ENCODE results near the gene NMNAT2.

NMNAT2 gene

GRCh38 chr1:183365093-183365492 is 53.1 kb downstream of the NMNAT2 start:
- Histone ChIP-seq H3F3A (ENCODE audit: insufficient read depth, low read length) (no peaks in the 10 kb centered on the region), H3K9me3 (ENCODE audit: low read length) (no peaks in the 10 kb centered on the region), H2AFZ (ENCODE audit: low read length) (no peak overlapping the region), H3K36me3 (ENCODE audit: insufficient read depth, low read length) (no peaks in the 10 kb centered on the region), H4K20me1 (ENCODE audit: insufficient read depth, low read length) (no peaks in the 10 kb centered on the region), H3K27me3 (ENCODE audit: insufficient read depth, low read length) (no peaks in the 10 kb centered on the region), H3K4me1 (ENCODE audit: insufficient read depth, low read length, severe bottlenecking) (no peaks in the 10 kb centered on the region), H3K79me2 (ENCODE audit: insufficient read depth, low read length) (no peaks in the 10 kb centered on the region), H3K9ac (ENCODE audit: low read length) (no peak overlapping the region), H3K4me2 (ENCODE audit: low read length) (no peak overlapping the region), H3K4me3 (ENCODE audit: low read depth, low read length, poor library complexity, severe bottlenecking) (no peak overlapping the region), H3K9me2 (ENCODE audit: low read depth, low read length) (no peaks in the 10 kb centered on the region), H3K27ac (ENCODE audit: low read depth, low read length, poor library complexity, severe bottlenecking) (no peak overlapping the region)
- TF ChIP-seq, protein P1, sequence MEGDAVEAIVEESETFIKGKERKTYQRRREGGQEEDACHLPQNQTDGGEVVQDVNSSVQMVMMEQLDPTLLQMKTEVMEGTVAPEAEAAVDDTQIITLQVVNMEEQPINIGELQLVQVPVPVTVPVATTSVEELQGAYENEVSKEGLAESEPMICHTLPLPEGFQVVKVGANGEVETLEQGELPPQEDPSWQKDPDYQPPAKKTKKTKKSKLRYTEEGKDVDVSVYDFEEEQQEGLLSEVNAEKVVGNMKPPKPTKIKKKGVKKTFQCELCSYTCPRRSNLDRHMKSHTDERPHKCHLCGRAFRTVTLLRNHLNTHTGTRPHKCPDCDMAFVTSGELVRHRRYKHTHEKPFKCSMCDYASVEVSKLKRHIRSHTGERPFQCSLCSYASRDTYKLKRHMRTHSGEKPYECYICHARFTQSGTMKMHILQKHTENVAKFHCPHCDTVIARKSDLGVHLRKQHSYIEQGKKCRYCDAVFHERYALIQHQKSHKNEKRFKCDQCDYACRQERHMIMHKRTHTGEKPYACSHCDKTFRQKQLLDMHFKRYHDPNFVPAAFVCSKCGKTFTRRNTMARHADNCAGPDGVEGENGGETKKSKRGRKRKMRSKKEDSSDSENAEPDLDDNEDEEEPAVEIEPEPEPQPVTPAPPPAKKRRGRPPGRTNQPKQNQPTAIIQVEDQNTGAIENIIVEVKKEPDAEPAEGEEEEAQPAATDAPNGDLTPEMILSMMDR (IDR thresholded peaks at IDR 0.05; ENCODE audit: low read length) = no peak
- TF ChIP-seq EZH2 (IDR thresholded peaks at IDR 0.05; ENCODE audit: borderline replicate concordance, low read length) = no peak

- Histone ChIP-seq H3K79me2 (ENCODE audit: insufficient read depth, low read length) (no peaks in the 10 kb centered on the region), H3K27ac (ENCODE audit: low read depth, low read length, poor library complexity, severe bottlenecking) (no peak overlapping the region), H3K36me3 (ENCODE audit: insufficient read depth, low read length) (no peaks in the 10 kb centered on the region), H3K9me3 (ENCODE audit: low read length) (no peaks in the 10 kb centered on the region), H2AFZ (ENCODE audit: low read length) (no peak overlapping the region), H3K4me3 (ENCODE audit: low read depth, low read length, poor library complexity, severe bottlenecking) (no peak overlapping the region), H3K4me1 (ENCODE audit: insufficient read depth, low read length, severe bottlenecking) (no peaks in the 10 kb centered on the region), H3F3A (ENCODE audit: insufficient read depth, low read length) (no peaks in the 10 kb centered on the region), H3K9me2 (ENCODE audit: low read depth, low read length) (no peaks in the 10 kb centered on the region), H3K9ac (ENCODE audit: low read length) (no peak overlapping the region), H3K27me3 (ENCODE audit: insufficient read depth, low read length) (no peaks in the 10 kb centered on the region), H3K4me2 (ENCODE audit: low read length) (no peak overlapping the region), H4K20me1 (ENCODE audit: insufficient read depth, low read length) (no peaks in the 10 kb centered on the region)
- TF ChIP-seq EZH2 (IDR thresholded peaks at IDR 0.05; ENCODE audit: borderline replicate concordance, low read length) = no peak
- TF ChIP-seq, protein P1 (IDR thresholded peaks at IDR 0.05; ENCODE audit: low read length) = no peak
Observed at GRCh38 chr1:183363972-183364371, 54.2 kb downstream of the NMNAT2 start.

- no peak overlapping the region for H3K27ac ChIP-seq (ENCODE audit: low read depth, low read length, poor library complexity, severe bottlenecking)
- no peak for TF ChIP-seq EZH2 (IDR thresholded peaks at IDR 0.05; ENCODE audit: borderline replicate concordance, low read length)
- TF ChIP-seq, protein P1 (IDR thresholded peaks at IDR 0.05; ENCODE audit: low read length) = no peak
- H3K79me2 ChIP-seq (ENCODE audit: insufficient read depth, low read length) = no peaks in the 10 kb centered on the region
- no peak overlapping the region for H3K4me3 ChIP-seq (ENCODE audit: low read depth, low read length, poor library complexity, severe bottlenecking)
- no peaks in the 10 kb centered on the region for H4K20me1 ChIP-seq (ENCODE audit: insufficient read depth, low read length)
- no peaks in the 10 kb centered on the region for H3F3A ChIP-seq (ENCODE audit: insufficient read depth, low read length)
- no peaks in the 10 kb centered on the region for H3K27me3 ChIP-seq (ENCODE audit: insufficient read depth, low read length)
- H3K9me2 ChIP-seq (ENCODE audit: low read depth, low read length) = no peaks in the 10 kb centered on the region
- no peak overlapping the region for H2AFZ ChIP-seq (ENCODE audit: low read length)
- no peak overlapping the region for H3K4me2 ChIP-seq (ENCODE audit: low read length)
- H3K36me3 ChIP-seq (ENCODE audit: insufficient read depth, low read length) = no peaks in the 10 kb centered on the region
- no peaks in the 10 kb centered on the region for H3K9me3 ChIP-seq (ENCODE audit: low read length)
- H3K4me1 ChIP-seq (ENCODE audit: insufficient read depth, low read length, severe bottlenecking) = no peaks in the 10 kb centered on the region
- no peak overlapping the region for H3K9ac ChIP-seq (ENCODE audit: low read length)
Observed at GRCh38 chr1:183361081-183361480, 57.1 kb downstream of the NMNAT2 start.

Data from OCI-LY1 (cell line).